ENCODE data around the gene ELL2.
"Not testable (repeated sequence)": the region's sequence is repeated elsewhere in the genome, so short reads cannot be mapped to it uniquely, and the experiment has no call there.

ELL2 gene

GRCh38 chr5:95838001-95838520, 123.6 kb downstream of the ELL2 start:
- no peak for DNase-seq (ENCODE audit: low read depth in 2 of 2)

DNA sequence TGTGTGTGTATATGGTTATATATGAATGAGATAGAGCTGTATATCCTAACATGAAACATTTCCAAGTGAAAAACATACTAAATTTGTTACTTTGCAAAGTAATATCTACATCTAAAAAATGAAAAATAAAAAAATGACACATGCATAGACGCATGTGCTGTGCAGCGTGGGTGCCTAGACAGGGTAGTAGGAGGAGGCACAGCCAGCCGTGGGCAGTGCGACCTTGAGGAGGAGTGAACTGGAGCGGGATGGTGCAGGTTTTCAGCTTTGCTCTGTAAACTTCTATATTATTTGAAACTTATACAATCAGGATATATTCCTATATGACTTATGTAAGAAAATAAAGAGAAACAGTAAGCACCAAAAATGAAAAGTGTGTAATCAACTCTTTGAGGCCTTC, 124.2 kb downstream of the ELL2 start:
- DNase-seq (ENCODE audit: low read depth in 2 of 2): no peak

GRCh38 chr5:95836971-95837370, 124.7 kb downstream of the ELL2 start:
- not testable (repeated sequence) for DNase-seq (ENCODE audit: low read depth in 2 of 2)

DNA sequence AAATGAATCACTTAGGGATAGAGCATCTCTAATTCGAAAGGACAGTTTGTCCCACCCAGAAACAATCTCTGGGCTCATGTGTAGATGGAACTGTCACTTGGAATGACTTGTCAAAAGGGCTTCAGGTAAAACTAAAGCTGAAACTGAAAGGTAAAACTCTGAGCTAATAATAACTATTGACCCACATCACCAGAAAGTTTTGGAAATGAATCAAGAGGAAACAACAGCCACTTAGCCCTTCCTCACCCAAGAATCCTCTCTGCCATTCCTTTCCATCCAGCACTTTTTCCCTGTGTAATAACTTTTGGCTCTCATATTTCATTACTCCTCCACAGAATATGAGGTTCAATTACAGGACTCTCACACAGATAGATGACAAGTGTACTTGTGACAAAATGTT, 125.1 kb downstream of the ELL2 start:
- no peak for DNase-seq (ENCODE audit: low read depth in 2 of 2)

DNA sequence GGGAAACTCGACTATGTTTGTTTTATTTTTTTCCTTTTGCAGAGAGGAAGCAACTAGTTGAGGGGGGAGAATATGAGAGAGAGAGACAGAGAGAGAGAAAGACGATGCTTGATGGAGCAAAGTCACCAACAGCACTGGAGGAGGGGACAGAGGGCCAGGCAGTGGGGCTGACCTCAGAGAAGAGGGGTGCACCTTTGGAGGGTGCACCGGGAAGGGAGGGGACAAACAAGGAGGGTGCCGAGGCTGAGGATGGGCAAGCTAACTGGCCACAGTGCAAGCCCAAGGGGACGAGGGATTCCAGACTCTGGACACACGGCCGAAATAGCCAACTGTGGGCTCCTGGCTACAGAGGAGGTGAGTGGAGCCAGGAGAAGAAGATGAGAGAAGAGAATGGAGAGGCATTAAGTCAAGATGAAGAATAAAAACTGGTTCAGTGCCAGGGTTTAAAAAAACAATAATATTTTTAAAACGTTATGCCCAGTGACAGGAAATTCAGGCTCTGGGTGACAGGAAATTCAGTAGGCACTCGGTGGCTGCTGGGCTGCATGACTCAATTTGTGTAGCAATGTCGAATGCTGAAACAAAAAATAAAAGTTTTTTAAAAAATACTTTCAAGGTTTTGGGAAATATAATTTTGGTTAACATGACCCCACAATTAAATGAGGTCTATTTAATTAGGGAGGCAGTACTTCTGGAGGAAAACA, 125.8 kb downstream of the ELL2 start:
- no peak for DNase-seq (ENCODE audit: low read depth in 2 of 2)
